22Rv1 (cell line): ENCODE results near the gene ZDHHC1.

Experiments
- CTCF ChIP-seq: fragments of 450-650 bp; IDR thresholded peaks from 2 replicates; pipeline ENCODE4 v1.5.1; 2017; ENCODE audit warnings: mild to moderate bottlenecking
- ZFX ChIP-seq: fragments of 450-650 bp; IDR thresholded peaks from 2 replicates; pipeline ENCODE4 v1.6.1; 2017; ENCODE audit warnings: antibody characterized with exemption, borderline replicate concordance

GRCh38 chr16:67425580-67425979, 9.3 kb upstream of the ZDHHC1 start:
- no peak for TF ChIP-seq CTCF
- no peak for TF ChIP-seq ZFX
